HuH-7 (cell line): ENCODE data around the gene LIPE.

Experiments used
- DNase-seq: peaks from one replicate; pipeline ENCODE4 v3.0.0; 2011; ENCODE audit warnings: low spot score

The LIPE gene

DNA sequence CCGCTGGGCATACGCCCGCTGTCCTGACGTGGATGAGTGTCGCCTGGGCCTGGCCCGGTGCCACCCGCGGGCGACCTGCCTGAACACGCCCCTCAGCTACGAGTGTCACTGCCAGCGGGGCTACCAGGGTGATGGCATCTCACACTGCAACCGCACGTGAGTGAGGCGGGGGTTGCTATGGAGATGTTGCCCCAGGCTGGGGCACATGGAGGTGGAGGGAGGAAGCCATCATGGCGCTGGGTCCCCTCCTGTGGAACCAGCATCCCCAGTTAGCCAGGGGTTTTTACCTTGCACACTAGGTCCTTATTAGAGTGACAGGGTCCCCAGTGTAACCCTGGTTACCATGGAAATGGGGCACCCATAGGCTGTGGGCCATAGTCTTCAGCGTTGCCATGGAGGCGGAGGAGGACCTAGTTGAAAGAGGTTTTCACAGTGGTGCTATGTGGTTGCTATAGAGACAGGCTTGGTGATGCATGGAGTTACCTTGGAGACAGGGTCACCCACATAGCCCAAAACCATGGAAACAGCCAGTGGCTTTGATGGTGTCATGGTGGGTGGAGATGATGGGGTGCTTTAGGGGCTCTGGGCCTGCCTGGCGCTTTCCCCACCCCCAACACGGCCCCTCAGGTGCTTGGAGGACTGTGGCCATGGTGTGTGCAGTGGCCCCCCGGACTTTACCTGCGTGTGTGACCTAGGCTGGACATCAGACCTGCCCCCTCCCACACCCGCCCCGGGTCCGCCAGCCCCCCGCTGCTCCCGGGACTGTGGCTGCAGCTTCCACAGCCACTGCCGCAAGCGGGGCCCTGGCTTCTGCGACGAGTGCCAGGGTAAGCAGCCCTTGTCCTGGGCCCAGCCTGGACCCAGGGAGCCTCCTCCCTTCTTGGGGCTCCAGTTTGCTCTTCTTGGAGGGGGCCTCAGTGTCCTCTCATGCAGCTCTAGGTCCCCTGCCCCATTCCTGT lies 74.6 kb downstream of the LIPE start:
- no peak for DNase-seq
